Astrocyte of the cerebellum (primary cell): Measurements from ENCODE around the gene ZPBP2.
"Not testable (repeated sequence)": the region's sequence is repeated elsewhere in the genome, so short reads cannot be mapped to it uniquely, and the experiment has no call there.

ENCODE experiments used
- DNase-seq: peaks from one replicate; pipeline ENCODE4 v3.0.0-alpha.2; 2011; ENCODE audit warnings: low read depth
- H3K4me3 ChIP-seq: 2 replicates; pipeline ENCODE4 v1.5.1; 2011; ENCODE audit warnings: mild to moderate bottlenecking, low read depth, low read length, moderate library complexity
- CTCF ChIP-seq: IDR thresholded peaks from 2 replicates; pipeline ENCODE4 v1.5.1; 2012; ENCODE audit warnings: low read length, low read depth, moderate library complexity, mild to moderate bottlenecking; ENCODE audit errors: missing control alignments
- in situ Hi-C: cut with HindIII; loops from 2 replicates; pipeline ENCODE4 v1.10.0; 2017; ENCODE audit warnings: low sequenced_read_pairs

ZPBP2 gene

DNA sequence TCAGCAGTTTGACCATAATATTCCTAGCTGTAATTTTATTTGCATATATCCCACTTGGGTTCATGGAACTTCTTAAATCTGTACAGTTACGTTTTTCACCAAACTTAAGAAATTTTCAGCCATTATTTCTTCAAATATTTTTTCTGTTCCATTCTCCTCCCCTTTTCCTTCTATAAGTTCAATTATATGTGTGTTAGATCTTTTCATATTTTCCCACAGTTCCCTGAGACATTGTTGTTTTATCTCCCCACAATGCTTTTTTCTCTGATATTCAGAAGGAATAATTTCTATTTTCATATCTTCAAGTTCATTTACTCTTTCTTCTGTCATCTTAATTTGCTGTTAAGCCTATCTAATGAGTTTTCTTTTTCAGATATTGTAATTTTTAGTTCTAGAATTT is 29.9 kb upstream of the ZPBP2 start:
- no peak overlapping the region for H3K4me3 ChIP-seq
- TF ChIP-seq CTCF, result no peak
- in situ Hi-C loops, result no loop called here
- DNase-seq, result no peak

DNA sequence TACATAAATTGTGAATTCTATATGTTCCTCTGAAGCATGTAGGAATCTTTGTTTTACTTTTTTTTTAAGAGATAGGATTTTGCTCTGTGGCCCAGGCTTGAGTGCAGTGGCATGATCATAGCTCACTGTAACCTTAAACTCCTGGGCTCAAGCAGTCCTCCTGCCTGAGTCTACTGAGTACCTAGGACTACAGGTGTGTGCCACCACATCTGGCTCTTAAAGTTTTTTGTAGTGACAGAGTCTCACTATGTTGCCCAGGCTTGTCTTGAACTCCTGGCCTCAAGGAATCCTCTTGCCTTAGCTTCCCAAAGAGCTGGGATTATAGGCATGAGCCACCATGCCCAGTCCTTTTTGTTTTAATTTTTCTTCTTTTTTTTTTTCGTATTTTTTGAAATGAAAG is 29.2 kb upstream of the ZPBP2 start:
- no peak overlapping the region for H3K4me3 ChIP-seq
- in situ Hi-C loops, result no loop called here
- no peak for DNase-seq
- TF ChIP-seq CTCF, result no peak

GRCh38 chr17:39841134-39841683 is 26.8 kb upstream of the ZPBP2 start:
- TF ChIP-seq CTCF, result no peak
- no peak overlapping the region for H3K4me3 ChIP-seq
- in situ Hi-C loops, result no loop called here

DNA sequence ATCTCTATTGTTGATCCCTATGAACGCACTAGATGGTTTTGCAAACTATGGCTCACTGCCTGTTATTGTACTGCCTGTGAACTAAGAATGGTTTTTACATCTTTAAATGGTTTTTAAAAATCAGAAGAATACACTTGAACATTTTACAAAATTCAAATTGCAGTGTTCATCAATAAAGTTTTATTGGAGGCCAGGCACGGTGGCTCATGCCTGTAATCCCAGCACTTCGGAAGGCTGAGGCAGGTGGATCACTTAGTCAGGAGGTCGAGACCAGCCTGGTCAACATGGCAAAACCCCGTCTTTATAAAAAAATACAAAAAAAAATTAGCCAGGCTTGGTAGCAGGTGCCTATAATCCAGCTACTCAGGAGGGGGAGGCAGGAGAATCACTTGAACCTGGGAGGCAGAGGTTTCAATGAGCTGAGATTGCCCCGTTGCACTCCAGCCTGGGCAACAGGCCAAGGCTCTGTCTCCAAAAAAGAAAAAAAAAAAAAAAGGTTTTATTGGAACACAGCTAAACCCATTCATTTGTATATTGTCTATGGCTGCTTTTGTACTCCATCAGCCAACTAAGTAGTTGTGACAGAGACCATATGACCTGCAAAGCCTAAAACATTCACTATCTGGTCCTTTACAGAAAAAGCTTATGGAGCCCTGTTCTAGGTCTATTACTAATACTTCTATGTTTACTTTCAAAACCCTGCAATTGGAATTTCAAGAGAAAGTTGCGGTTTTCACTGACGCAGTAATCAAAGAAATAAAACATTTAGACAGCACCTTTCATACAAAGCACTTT is 22.8 kb upstream of the ZPBP2 start:
- in situ Hi-C loops, result no loop called here
- no peak for TF ChIP-seq CTCF
- H3K4me3 ChIP-seq, result no peak overlapping the region
- no peak for DNase-seq

More at GRCh38 chr17:39841134-39841683, 26.8 kb upstream of the ZPBP2 start:
- no peak for DNase-seq

- in situ Hi-C loops, result no loop called here
- no peak for TF ChIP-seq CTCF
- H3K4me3 ChIP-seq, result no peak overlapping the region
- DNase-seq, result no peak
Observed at GRCh38 chr17:39846205-39846604, 21.8 kb upstream of the ZPBP2 start.

DNA sequence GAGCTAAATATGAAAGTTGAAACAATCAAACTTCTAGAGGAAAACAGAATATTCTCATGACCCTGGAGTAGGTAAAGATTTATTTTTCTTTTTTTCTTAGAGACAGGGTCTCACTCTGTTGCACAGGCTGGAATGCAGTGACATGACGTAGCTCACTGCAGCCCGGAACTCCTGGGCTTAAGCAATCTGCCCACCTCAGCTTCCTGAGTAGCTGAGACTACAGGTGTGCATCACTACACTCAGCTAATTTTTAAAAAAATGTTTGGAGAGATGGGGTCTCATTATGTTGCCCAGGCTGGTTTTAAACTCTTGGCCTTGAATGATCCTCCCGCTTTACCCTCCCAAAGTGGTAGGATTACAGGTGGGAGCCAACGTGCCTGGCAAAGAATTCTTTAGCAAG is 19.4 kb upstream of the ZPBP2 start:
- in situ Hi-C loops, result no loop called here
- no peak for DNase-seq
- TF ChIP-seq CTCF, result no peak
- no peak overlapping the region for H3K4me3 ChIP-seq

GRCh38 chr17:39850186-39850585 is 17.8 kb upstream of the ZPBP2 start:
- DNase-seq, in situ Hi-C loops, H3K4me3 ChIP-seq: not testable (repeated sequence)
